GM12892 (cell line): ENCODE data around the gene FADS6.

Source experiments
- POLR2A ChIP-seq: IDR thresholded peaks from 2 replicates; pipeline ENCODE4 v1.6.1; 2011; ENCODE audit warnings: low read depth, low read length, control low read depth
- POLR2AphosphoS5 ChIP-seq: IDR thresholded peaks from 2 replicates; pipeline ENCODE4 v1.6.1; 2011; ENCODE audit warnings: low read depth, low read length, control low read depth

- TF ChIP-seq POLR2AphosphoS5 (no peak), POLR2A (no peak)
Measured at GRCh38 chr17:74855323-74855722, 38.1 kb downstream of the FADS6 start.
